ENCODE results near the gene AGPAT2. TPM values are rescaled to one million over a fixed set of nuclear protein-coding genes. Genes with fewer than 3 reads are reported as not detected.

The AGPAT2 gene
- total and polyA plus RNA-seq, 5 donors from 2014 or later: 11.0 to 22.1 (median 20.3) TPM

DNA sequence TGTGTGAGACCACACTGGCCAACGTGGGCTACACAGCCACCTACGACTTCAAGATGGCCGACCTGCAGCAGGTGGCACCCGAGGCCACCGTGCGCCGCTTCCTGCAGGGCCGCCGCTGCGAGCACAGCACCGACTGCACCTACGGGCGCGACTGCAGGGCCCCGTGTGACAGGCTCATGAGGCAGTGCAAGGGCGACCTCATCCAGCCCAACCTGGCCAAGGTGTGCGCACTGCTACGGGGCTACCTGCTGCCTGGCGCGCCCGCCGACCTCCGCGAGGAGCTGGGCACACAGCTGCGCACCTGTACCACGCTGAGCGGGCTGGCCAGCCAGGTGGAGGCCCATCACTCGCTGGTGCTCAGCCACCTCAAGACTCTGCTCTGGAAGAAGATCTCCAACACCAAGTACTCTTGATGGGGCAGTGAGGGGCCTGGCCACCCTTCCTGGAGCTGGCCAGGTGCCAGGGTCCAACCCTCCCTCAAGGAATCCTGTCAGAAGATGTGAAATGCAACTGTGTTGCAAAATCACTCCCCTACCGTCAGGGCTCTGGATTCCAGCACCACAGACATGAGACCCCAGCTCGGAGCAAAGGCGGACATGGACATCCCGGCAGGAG is 36.2 kb upstream of the AGPAT2 start:
- Histone ChIP-seq H3K9me3 (ENCODE audit: control insufficient read depth in 2 of 2, low read length in 2 of 2) (no peaks in the 10 kb centered on the region), H3K27me3 (ENCODE audit: control insufficient read depth, insufficient read depth, low read length) (no peaks in the 10 kb centered on the region), H3K4me3 (ENCODE audit: low read depth, low read length) (no peak overlapping the region), H3K27ac (ENCODE audit: insufficient read depth, low read length, poor library complexity, severe bottlenecking) (no peak overlapping the region), H3K4me1 (ENCODE audit: control insufficient read depth, insufficient read depth, low read length, poor library complexity, severe bottlenecking) (peaks cover 29% of the 10 kb centered on the region), H3K36me3 (ENCODE audit: control insufficient read depth, insufficient read depth, low read length) (peaks cover 38% of the 10 kb centered on the region)
- DNase-seq (no peak), ATAC-seq (ENCODE audit: low read depth in 2 of 2) (no peak)
- peaks cover 6 to 39% (median 11%) of the 10 kb centered on the region in 4 donors for H3K4me1 Mint-ChIP-seq
- H3K9me3 Mint-ChIP-seq: peaks cover 0 to 3% (median 0%) of the 10 kb centered on the region in 7 donors
- H3K36me3 Mint-ChIP-seq: peaks cover 28% of the 10 kb centered on the region
- H3K27me3 Mint-ChIP-seq: peaks cover 9% of the 10 kb centered on the region
- H3K27ac Mint-ChIP-seq: no peak overlapping the region
- H3K4me3 Mint-ChIP-seq: peak overlapping the region in 1 of 4 donors; percentile 78

DNA sequence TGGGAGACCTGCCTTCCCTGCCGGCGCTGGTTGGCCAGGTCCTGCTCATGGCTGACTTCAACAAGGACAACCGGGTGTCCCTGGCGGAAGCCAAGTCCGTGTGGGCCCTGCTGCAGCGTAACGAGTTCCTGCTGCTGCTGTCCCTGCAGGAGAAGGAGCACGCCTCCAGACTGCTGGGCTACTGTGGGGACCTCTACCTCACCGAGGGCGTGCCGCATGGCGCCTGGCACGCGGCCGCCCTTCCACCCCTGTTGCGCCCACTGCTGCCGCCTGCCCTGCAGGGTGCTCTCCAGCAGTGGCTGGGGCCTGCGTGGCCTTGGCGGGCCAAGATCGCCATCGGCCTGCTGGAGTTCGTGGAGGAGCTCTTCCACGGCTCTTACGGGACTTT is 35.7 kb upstream of the AGPAT2 start:
- no peak overlapping the region for H3K4me3 Mint-ChIP-seq
- ATAC-seq (ENCODE audit: low read depth in 2 of 2): no peak
- peaks cover 38% of the 10 kb centered on the region for H3K36me3 ChIP-seq (ENCODE audit: control insufficient read depth, insufficient read depth, low read length)
- peaks cover 28% of the 10 kb centered on the region for H3K36me3 Mint-ChIP-seq
- peaks cover 9% of the 10 kb centered on the region for H3K27me3 Mint-ChIP-seq
- H3K27ac ChIP-seq (ENCODE audit: insufficient read depth, low read length, poor library complexity, severe bottlenecking): no peak overlapping the region
- H3K4me3 ChIP-seq (ENCODE audit: low read depth, low read length): no peak overlapping the region
- peaks cover 26% of the 10 kb centered on the region for H3K4me1 ChIP-seq (ENCODE audit: control insufficient read depth, insufficient read depth, low read length, poor library complexity, severe bottlenecking)
- peaks cover 0 to 3% (median 0%) of the 10 kb centered on the region in 7 donors for H3K9me3 Mint-ChIP-seq
- DNase-seq: no peak
- peaks cover 6 to 40% (median 11%) of the 10 kb centered on the region in 4 donors for H3K4me1 Mint-ChIP-seq
- H3K27me3 ChIP-seq (ENCODE audit: control insufficient read depth, insufficient read depth, low read length): no peaks in the 10 kb centered on the region
- no peak overlapping the region for H3K27ac Mint-ChIP-seq
- H3K9me3 ChIP-seq (ENCODE audit: control insufficient read depth in 2 of 2, low read length in 2 of 2): no peaks in the 10 kb centered on the region

DNA sequence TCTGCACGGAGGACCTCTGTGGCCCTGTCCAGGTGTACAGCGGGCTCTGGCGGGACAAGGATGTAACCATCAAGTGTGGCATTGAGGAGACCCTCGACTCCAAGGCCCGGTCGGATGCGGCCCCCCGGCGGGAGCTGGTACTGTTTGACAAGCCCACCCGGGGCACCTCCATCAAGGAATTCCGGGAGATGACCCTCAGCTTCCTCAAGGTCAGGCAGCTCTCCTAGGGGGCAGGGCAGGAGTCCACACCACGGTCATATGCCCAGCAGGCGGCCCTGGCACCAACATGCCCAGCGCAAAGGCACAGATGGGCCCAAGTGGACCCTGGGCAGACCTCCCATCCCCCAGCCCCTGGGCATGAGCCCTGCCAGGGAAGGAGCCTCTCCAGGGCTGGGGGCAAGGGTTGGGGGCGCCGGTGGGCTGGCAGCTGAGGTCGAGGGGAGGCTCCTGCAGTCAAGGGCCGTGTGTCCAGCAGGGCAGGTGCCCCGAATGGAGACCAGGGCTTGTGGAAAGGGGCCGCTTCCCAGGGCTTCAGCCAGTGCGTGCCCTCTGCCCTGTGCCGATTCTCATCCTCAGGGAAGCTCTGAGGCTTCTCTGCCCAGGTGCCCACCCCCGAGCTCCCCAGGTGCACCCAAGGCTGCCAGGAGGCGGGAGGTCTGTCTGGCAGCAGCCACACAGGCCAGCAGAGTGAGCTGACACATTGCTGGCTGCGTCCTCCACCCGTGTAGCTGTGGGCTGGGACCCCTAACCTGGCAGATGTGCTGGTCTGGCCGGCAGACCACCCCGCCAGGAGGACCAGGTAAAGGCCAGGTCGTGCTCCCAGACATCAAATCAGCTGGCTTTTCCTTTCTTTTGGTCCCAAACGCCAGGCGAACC is 35.1 kb upstream of the AGPAT2 start:
- Mint-ChIP-seq H3K4me1 (peaks cover 6 to 37% (median 11%) of the 10 kb centered on the region in 4 donors), H3K9me3 (peaks cover 0 to 3% (median 0%) of the 10 kb centered on the region in 7 donors), H3K27ac (no peak overlapping the region), H3K4me3 (no peak overlapping the region), H3K36me3 (peaks cover 28% of the 10 kb centered on the region), H3K27me3 (peaks cover 5% of the 10 kb centered on the region)
- Histone ChIP-seq H3K9me3 (ENCODE audit: control insufficient read depth in 2 of 2, low read length in 2 of 2) (no peaks in the 10 kb centered on the region), H3K4me3 (ENCODE audit: low read depth, low read length) (no peak overlapping the region), H3K27ac (ENCODE audit: insufficient read depth, low read length, poor library complexity, severe bottlenecking) (no peak overlapping the region), H3K27me3 (ENCODE audit: control insufficient read depth, insufficient read depth, low read length) (no peaks in the 10 kb centered on the region), H3K36me3 (ENCODE audit: control insufficient read depth, insufficient read depth, low read length) (peaks cover 38% of the 10 kb centered on the region), H3K4me1 (ENCODE audit: control insufficient read depth, insufficient read depth, low read length, poor library complexity, severe bottlenecking) (peaks cover 22% of the 10 kb centered on the region)
- DNase-seq (no peak), ATAC-seq (ENCODE audit: low read depth in 2 of 2) (no peak)

DNA sequence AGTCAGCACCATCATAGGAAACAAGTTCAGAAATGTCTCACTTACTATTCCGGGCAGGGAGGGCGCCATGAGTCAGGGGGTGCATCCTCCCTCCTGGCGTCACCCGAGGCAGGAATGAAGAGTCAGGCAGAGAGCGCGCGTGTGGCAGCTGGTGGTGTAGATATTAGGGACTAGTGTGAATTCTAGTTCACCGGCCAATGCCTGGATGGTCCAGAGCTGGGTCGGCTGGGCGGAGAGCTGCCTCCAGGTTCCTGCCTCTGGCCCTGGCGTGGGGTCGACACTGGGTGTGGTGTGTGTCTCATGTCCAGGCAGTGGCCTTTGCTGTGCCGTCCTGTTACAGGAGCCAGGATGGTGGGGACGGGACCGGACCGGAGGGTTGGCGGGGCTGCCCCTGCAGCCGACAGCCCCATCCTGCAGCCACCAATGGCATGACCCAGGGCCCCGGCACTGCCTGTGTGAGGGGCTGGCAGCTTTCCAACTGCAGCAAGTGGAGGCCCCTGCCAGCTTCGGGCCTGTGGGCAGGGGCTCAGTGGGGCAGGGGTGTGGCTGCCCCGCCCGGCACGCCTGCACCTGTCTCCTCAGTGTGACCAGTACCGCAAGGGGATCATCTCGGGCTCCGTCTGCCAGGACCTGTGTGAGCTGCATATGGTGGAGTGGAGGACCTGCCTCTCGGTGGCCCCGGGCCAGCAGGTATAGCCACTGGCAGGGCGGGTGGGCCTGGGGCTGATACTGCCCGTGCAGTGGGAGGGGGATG is 34.3 kb upstream of the AGPAT2 start:
- ATAC-seq (ENCODE audit: low read depth in 2 of 2) (no peak), DNase-seq (no peak)
- Histone ChIP-seq H3K9me3 (ENCODE audit: control insufficient read depth in 2 of 2, low read length in 2 of 2) (no peaks in the 10 kb centered on the region), H3K27ac (ENCODE audit: insufficient read depth, low read length, poor library complexity, severe bottlenecking) (no peak overlapping the region), H3K4me3 (ENCODE audit: low read depth, low read length) (no peak overlapping the region), H3K4me1 (ENCODE audit: control insufficient read depth, insufficient read depth, low read length, poor library complexity, severe bottlenecking) (peaks cover 14% of the 10 kb centered on the region), H3K27me3 (ENCODE audit: control insufficient read depth, insufficient read depth, low read length) (no peaks in the 10 kb centered on the region), H3K36me3 (ENCODE audit: control insufficient read depth, insufficient read depth, low read length) (peaks cover 38% of the 10 kb centered on the region)
- Mint-ChIP-seq H3K27me3 (no peaks in the 10 kb centered on the region), H3K36me3 (peaks cover 23% of the 10 kb centered on the region), H3K4me3 (no peak overlapping the region), H3K9me3 (no peaks in the 10 kb centered on the region), H3K4me1 (peaks cover 2 to 30% (median 6%) of the 10 kb centered on the region in 4 donors), H3K27ac (no peak overlapping the region)

GRCh38 chr9:136720898-136721338 is 33.7 kb upstream of the AGPAT2 start:
- Mint-ChIP-seq H3K4me3 (no peak overlapping the region), H3K27ac (no peak overlapping the region), H3K36me3 (peaks cover 21% of the 10 kb centered on the region), H3K9me3 (no peaks in the 10 kb centered on the region), H3K4me1 (peaks cover 0 to 24% (median 3%) of the 10 kb centered on the region in 4 donors), H3K27me3 (peaks cover 2% of the 10 kb centered on the region)
- Histone ChIP-seq H3K9me3 (ENCODE audit: control insufficient read depth in 2 of 2, low read length in 2 of 2) (no peaks in the 10 kb centered on the region), H3K27me3 (ENCODE audit: control insufficient read depth, insufficient read depth, low read length) (no peaks in the 10 kb centered on the region), H3K4me1 (ENCODE audit: control insufficient read depth, insufficient read depth, low read length, poor library complexity, severe bottlenecking) (peaks cover 8% of the 10 kb centered on the region), H3K27ac (ENCODE audit: insufficient read depth, low read length, poor library complexity, severe bottlenecking) (no peak overlapping the region), H3K4me3 (ENCODE audit: low read depth, low read length) (no peak overlapping the region), H3K36me3 (ENCODE audit: control insufficient read depth, insufficient read depth, low read length) (peaks cover 32% of the 10 kb centered on the region)
- DNase-seq: no peak
- ATAC-seq (ENCODE audit: low read depth in 2 of 2): no peak

DNA sequence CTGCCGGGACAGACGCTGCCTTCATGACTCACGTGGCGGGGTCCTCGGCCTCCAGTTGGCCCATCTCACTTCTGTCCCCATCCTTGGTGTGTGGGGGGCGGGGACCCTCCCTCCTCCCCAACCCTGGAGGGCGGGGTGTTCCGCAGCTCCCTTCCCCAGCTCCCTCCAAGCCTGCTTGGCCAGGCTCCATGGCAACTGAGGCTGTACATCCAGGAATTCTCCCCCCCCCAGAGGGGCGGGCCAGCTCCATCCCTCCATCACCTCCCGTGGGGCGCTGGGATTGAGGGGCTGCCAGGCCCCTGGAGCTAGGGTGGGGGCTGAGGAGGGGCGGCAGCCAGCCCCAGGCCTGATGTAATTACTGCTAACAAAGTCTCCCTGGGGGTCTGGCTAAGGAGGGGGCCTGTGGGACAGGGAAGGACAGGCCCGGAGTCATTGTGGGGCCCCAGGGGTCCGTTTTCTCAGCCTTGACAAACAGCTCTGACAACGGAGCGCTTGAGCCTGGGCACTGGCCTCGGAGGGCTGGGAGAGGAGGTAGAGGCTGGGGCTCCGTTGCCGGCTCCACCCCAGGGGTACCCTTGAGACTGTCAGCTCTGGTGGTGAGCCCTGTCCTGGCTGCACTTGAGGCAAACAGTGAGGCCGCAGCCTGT is 33.1 kb upstream of the AGPAT2 start:
- H3K27ac ChIP-seq (ENCODE audit: insufficient read depth, low read length, poor library complexity, severe bottlenecking): no peak overlapping the region
- Mint-ChIP-seq H3K9me3 (no peaks in the 10 kb centered on the region), H3K36me3 (peaks cover 15% of the 10 kb centered on the region), H3K4me1 (peaks cover 0 to 19% (median 3%) of the 10 kb centered on the region in 4 donors), H3K4me3 (no peak overlapping the region), H3K27ac (no peak overlapping the region), H3K27me3 (peaks cover 6% of the 10 kb centered on the region)
- no peak for ATAC-seq (ENCODE audit: low read depth in 2 of 2)
- peaks cover 2% of the 10 kb centered on the region for H3K4me1 ChIP-seq (ENCODE audit: control insufficient read depth, insufficient read depth, low read length, poor library complexity, severe bottlenecking)
- H3K36me3 ChIP-seq (ENCODE audit: control insufficient read depth, insufficient read depth, low read length): peaks cover 26% of the 10 kb centered on the region
- no peak for DNase-seq
- no peaks in the 10 kb centered on the region for H3K27me3 ChIP-seq (ENCODE audit: control insufficient read depth, insufficient read depth, low read length)
- no peaks in the 10 kb centered on the region for H3K9me3 ChIP-seq (ENCODE audit: control insufficient read depth in 2 of 2, low read length in 2 of 2)
- no peak overlapping the region for H3K4me3 ChIP-seq (ENCODE audit: low read depth, low read length)

- H3K4me3 ChIP-seq (ENCODE audit: low read depth, low read length): no peak overlapping the region
- H3K9me3 Mint-ChIP-seq: no peaks in the 10 kb centered on the region
These were observed 32.1 kb upstream of the AGPAT2 start for GRCh38 chr9:136719195-136719880.

More at GRCh38 chr9:136719195-136719880, 32.1 kb upstream of the AGPAT2 start:
- peaks cover 6% of the 10 kb centered on the region for H3K27me3 Mint-ChIP-seq
- Histone ChIP-seq H3K27ac (ENCODE audit: insufficient read depth, low read length, poor library complexity, severe bottlenecking) (no peak overlapping the region), H3K27me3 (ENCODE audit: control insufficient read depth, insufficient read depth, low read length) (no peaks in the 10 kb centered on the region), H3K9me3 (ENCODE audit: control insufficient read depth in 2 of 2, low read length in 2 of 2) (no peaks in the 10 kb centered on the region), H3K36me3 (ENCODE audit: control insufficient read depth, insufficient read depth, low read length) (peaks cover 18% of the 10 kb centered on the region), H3K4me1 (ENCODE audit: control insufficient read depth, insufficient read depth, low read length, poor library complexity, severe bottlenecking) (no peaks in the 10 kb centered on the region)
- H3K4me3 Mint-ChIP-seq: no peak overlapping the region
- no peak overlapping the region for H3K27ac Mint-ChIP-seq
- peaks cover 11% of the 10 kb centered on the region for H3K36me3 Mint-ChIP-seq
- ATAC-seq (ENCODE audit: low read depth in 2 of 2) (peak in 1 of 2 donors; percentile 13), DNase-seq (no peak)
- peaks cover 0 to 13% (median 2%) of the 10 kb centered on the region in 4 donors for H3K4me1 Mint-ChIP-seq

Measured in CD4-positive, CD25-positive, alpha-beta regulatory T cell (primary cell).